CD1c-positive myeloid dendritic cell (primary cell): Measurements from ENCODE around the gene SLIT3.

Source experiments
- DNase-seq: peaks from one replicate; pipeline ENCODE4 v3.0.0-alpha.2; 2016; ENCODE audit errors: extremely low spot score

The SLIT3 gene

GRCh38 chr5:169029661-169030274 is 271.2 kb downstream of the SLIT3 start:
- no peak for DNase-seq

- no peak for DNase-seq
Observed at GRCh38 chr5:169029037-169029436, 271.9 kb downstream of the SLIT3 start.

GRCh38 chr5:169027501-169028061 is 273.4 kb downstream of the SLIT3 start:
- DNase-seq, result no peak

DNA sequence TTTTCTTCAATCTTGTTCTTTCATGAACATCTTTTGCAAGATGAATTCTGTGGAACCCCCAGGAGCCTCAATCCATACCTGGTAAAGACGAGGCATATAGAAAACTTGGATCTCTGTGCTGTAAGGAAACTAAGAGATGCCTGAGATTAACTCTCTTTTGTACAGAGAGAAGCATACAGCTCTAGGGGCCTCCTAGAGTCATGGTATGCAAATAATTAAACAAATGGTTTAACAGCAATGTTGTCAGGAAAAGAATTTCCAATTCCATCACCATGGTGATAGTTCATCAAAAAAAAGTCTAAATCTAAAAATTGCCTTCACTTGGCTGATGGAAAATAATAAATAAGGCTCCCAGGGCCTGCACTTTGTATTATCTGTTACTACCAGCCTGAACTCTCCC is 275.4 kb downstream of the SLIT3 start:
- no peak for DNase-seq

DNA sequence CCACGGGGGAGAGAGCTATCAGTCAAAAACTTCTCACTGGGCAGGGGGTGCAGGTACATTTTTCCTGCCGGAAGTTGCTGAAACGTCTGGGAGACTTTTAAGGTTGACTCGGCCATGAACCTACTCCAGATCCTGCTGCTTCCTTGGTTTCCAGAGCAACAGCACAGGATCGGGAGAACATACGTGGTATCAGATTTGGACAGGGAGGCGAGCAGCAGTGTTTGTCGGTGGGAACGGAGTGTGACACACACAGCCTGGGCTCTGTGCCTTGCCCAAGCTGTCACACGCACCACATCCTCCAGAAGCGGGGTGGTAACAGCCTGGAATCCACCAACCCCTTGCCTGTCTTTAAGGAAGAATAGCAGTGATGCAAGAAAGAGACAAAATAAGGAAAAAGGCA is 276.5 kb downstream of the SLIT3 start:
- no peak for DNase-seq

- DNase-seq, result no peak
Observed at GRCh38 chr5:169022718-169023117, 278.2 kb downstream of the SLIT3 start.

GRCh38 chr5:169020102-169020501 is 280.8 kb downstream of the SLIT3 start:
- no peak for DNase-seq

GRCh38 chr5:169018925-169019324 is 282.0 kb downstream of the SLIT3 start:
- DNase-seq, result no peak

DNA sequence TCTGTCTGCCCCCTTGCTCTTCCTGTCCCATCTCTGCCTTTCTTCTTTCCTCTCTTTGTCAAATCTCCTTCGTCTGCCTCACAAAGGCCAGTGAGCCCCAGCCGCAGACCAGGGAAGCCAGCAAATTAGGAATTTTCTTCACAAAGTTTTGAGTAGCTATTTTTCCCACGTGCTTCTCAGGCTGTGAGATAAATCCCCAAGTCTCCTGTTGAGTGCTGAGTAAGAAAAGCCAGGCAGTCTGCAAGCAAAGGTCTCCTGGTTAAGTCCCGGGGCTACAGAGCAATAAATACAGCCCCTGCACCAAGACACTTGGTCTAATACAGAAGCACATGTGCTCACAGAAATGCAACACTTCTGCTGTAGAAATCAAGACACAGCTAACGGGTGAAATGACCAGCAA is 284.9 kb downstream of the SLIT3 start:
- no peak for DNase-seq

GRCh38 chr5:169013846-169014245 is 287.1 kb downstream of the SLIT3 start:
- DNase-seq, result no peak

- DNase-seq, result no peak
Observed at GRCh38 chr5:169013208-169013728, 287.7 kb downstream of the SLIT3 start.

DNA sequence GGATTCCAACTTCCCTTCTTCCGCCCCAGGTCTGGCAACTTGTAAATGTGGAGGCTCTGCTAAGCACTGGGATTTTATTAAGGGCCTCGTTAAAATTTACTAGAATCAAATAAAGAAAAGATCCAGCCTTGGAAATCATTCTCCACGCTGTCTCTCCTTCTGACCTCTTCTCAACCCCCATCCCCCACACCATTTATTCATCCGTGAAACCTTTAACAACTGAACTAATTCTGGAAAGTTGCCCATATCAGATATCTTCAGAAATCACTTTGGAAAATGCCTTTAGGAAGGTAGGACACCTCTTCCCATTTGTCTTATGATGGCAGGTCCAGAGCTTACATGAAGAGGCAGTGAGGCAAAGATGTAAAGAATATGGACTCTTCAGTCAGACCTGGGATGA is 288.5 kb downstream of the SLIT3 start:
- no peak for DNase-seq

DNA sequence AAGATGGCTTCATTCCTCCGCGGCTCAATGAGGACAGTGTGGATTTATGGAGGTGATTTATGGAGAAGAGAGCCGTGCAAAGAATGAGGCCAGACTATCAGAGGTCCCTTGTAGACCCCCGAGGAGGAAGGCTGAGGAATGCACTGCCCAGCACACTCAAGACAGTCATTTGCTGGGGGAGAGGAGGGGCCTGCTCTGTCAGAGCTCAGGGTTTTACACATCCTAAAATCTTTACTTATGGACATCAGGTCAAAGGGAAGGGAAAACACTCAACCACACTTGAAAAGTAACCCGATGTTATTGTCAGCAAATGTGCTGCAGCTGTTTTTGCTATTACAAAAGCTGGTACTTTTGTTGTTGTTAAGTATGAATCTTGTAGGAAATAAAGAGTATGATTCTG is 289.5 kb downstream of the SLIT3 start:
- no peak for DNase-seq

- DNase-seq, result no peak
Observed at GRCh38 chr5:169011009-169011408, 289.9 kb downstream of the SLIT3 start.

DNA sequence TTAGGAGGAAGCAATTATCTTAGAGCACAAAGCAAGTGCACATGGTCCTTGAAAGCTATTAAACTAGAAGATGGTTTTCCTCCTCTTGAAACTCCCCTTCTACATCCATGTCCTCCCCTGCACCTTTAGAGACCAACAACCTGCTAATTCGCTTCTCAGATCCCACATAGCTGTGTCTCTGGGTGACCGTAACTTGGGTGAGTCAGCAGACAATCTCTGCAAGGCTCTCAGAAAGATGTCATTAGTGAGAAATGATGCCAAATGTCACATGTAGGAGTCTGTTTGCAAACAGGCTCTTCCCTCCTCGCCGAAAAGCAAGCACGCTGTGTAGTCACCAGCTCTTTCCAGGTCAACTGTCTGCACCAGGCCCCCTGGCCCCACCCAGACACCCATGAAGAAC is 291.8 kb downstream of the SLIT3 start:
- no peak for DNase-seq

DNA sequence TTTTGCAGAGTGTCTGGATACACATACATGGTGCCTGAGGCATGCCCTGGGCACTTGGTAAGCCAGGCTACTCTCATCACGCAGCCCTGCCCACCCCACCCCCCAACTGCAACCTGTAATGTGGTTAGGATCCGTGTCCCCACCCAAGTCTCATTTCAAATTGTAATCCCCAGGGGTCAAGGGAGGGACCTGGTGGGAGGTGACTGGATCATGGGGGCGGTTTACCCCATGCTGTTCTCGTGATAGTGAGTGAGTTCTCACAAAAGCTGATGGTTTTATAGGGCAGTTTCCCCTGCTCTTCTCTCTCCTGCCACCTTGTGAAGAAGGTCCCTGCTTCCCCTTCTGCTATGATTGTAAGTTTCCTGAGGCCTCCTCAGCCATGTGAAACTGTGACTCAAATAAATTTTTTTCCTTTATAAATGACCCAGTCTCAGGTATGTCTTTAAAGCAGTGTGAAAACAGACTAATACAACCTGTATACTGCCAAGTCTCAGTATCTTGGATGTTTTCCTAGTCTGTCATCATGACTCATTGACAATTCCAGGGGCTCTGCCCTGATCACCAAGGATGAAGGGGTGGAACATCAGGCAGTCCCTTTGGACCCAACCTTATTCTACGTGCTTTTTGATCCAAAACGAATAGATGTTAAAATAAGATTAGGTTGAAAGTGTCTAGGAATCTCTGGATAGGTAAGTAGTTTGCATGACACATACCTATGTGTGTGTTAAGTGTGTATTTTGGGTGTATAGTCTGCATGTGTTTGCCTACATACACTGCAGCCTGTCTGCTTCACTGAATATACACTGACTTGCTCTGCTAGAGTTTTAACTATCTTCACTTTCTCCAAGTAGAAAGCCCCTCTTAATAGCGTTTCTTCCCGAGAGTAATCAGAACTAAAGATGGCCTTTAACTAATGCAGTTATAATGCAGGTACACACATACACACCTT is 293.8 kb downstream of the SLIT3 start:
- DNase-seq, result no peak

DNA sequence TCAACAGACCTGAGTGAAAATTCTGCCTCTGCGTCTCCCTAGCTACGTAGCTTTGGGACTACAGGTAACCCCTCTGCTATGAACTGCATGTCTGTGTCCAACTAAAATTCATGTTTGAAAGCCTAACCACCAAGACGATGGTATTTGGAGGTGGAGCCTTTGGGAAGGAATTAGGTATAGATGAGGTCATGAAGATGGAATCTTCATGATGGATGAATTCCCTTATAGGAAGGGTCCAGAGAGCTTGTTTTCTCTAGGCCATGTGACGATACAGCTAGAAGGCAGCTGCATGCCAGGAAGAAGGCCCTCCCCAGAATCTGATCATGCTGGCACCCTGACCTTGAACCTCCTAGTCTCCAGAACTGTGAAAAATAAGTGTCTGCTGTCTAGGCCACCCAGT is 296.4 kb downstream of the SLIT3 start:
- DNase-seq, result no peak

DNA sequence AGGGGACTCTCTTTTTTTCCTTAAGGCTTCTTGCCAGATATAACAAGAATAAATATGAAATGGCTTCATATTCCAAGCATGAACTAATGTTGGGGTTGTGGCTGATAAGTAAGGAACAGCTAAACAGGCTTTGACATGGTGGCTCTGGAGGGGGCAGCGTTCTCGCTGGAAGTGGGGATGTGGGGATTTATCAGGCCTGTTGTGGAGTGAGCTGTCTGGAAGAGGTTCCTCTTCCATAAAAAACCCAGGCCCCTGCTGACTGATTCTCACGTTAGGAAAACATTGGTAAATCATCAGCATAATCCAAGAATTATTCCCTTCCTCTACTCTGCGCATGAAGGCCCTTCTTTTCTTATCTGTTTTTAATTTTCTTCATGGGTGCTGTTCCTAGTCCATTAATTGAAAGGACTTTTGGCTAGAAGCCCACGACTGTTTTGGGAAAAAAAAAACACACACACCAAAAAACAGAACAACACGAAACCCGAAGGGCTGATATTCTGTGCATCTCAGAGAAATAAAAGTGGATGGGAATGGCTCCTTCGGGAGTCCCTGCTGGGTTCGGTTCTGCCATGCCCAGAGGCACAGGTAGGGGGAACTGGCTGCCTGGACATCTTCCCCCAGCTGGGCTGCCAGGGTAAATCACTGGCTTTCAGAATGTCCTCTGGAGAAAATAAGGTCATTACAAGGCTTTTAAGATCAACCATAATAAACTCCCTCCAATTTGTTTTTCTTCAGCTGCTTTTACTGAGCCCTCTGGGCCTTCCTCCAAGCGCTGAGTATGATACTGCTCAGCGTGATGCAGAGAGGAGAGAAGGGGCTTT is 297.0 kb downstream of the SLIT3 start:
- no peak for DNase-seq

- no peak for DNase-seq
Observed at GRCh38 chr5:169002953-169003555, 297.9 kb downstream of the SLIT3 start.

DNA sequence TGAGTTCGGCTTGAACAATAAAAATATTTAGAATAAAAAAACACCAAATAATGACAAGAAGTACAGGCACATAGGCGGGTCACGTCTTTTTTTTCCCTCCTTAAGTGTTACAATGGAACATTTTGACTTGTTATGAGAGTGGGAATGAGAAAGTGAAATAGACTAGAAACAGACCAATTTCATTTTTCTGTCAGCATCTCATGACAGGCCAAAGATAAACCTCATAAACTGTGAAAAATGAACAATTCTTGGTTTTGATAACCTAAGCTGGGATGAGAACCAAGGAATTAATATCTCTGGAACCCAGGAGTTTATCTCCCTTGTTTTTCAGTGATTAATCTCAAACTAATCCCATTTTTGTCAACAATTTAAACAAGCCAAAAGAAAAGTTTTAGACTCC is 299.5 kb downstream of the SLIT3 start:
- DNase-seq, result no peak

DNA sequence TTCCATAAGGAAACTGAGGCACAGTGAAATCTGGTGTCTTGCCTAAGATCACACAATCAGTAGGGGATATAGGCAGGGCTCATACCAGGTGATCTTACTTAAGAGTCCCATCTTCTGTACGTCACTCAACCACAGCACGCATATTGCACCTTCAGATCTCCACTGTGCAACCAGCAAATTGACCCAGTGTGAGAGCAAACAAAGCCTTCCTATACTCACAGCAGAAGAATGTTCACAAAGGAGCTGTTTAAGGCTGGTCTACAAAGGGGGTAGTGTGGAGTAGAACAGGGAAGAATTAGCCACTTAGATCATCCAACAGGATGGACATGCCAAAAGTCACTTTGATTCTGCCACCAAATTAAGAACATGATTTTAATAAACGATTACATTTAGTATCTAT is 305.9 kb downstream of the SLIT3 start:
- no peak for DNase-seq
